GM12865 (cell line): ENCODE data around the gene LMTK2.
A peak's percentile ranks its signal among the peaks of the same experiment; 100 is the strongest.

ENCODE experiments used
- DNase-seq: peaks from one replicate; pipeline ENCODE4 v3.0.0; 2010; ENCODE audit warnings: low read depth
- H3K4me3 ChIP-seq: 2 replicates; pipeline ENCODE4 v1.5.1; 2011; ENCODE audit warnings: mild to moderate bottlenecking, low read depth, low read length, control low read depth
- CTCF ChIP-seq: IDR thresholded peaks from 2 replicates; pipeline ENCODE4 v1.5.1; 2011; ENCODE audit warnings: low read length, control low read depth, low read depth, inconsistent platforms; ENCODE audit not compliant: insufficient read depth; ENCODE audit errors: missing control alignments

Gene LMTK2

GRCh38 chr7:98209166-98209920 lies 102.7 kb downstream of the LMTK2 start:
- no peak for TF ChIP-seq CTCF
- DNase-seq, result no peak
- no peak overlapping the region for H3K4me3 ChIP-seq

GRCh38 chr7:98210513-98211220 lies 104.0 kb downstream of the LMTK2 start:
- DNase-seq, result no peak
- peak overlapping the region; percentile 19; the same call in 1 of the 2 replicates for H3K4me3 ChIP-seq
- TF ChIP-seq CTCF, result no peak

- peak within 1 kb of the TSS; percentile 56 for H3K4me3 ChIP-seq
- no peak for TF ChIP-seq CTCF
- peak; percentile 75 for DNase-seq
Observed at GRCh38 chr7:98211221-98211675, 104.6 kb downstream of the LMTK2 start, which contains the start of gene BHLHA15. Gene BHLHA15, plus strand, starts transcription at chr7:98211439. Its CDS starts 871 bp downstream, at chr7:98212310.

GRCh38 chr7:98211676-98212531 lies 105.2 kb downstream of the LMTK2 start:
- no peak for TF ChIP-seq CTCF
- DNase-seq, result no peak
- H3K4me3 ChIP-seq, result peak overlapping the region; percentile 56

GRCh38 chr7:98212532-98213041 lies 105.9 kb downstream of the LMTK2 start:
- TF ChIP-seq CTCF, result no peak
- H3K4me3 ChIP-seq, result no peak overlapping the region
- DNase-seq, result no peak

- TF ChIP-seq CTCF, result no peak
- H3K4me3 ChIP-seq, result no peak overlapping the region
- DNase-seq, result no peak
Observed at GRCh38 chr7:98213296-98213887, 106.7 kb downstream of the LMTK2 start.
